HepG2 (cell line): ENCODE results near the gene UGT1A3. TPM values are rescaled to one million over a fixed set of nuclear protein-coding genes. Genes with fewer than 3 reads are reported as not detected.

Source experiments
- ATAC-seq: fragments of 200-7000 bp; cut with Tn5 transposase; 3 replicates; pipeline ENCODE4 v1.9.1; 2020; ENCODE audit warnings: mild to moderate bottlenecking, moderate library complexity
- BruUV-seq: library from RNA; stranded (reverse); fragments of 400-500 nt; replicated peaks from 2 replicates; lab custom pipeline; 2021; lab: Mats Ljungman, UMichigan
- CTCF ChIA-PET: fragments of 300-600 bp; formaldehyde crosslinking; extraction: SDS; loops from one replicate; lab custom pipeline; 2021; ENCODE audit warnings: low total read pairs, inconsistent platforms, low intra/inter-chr PET ratio; lab: Yijun Ruan, JAX
- POLR2A ChIA-PET: fragments of 350-600 bp; sonication (Branson Sonifier 250); formaldehyde crosslinking; loops from one replicate; lab custom pipeline; 2020; ENCODE audit warnings: antibody characterized with exemption, inconsistent platforms; lab: Yijun Ruan, JAX
- DNase-seq: peaks from one replicate; pipeline ENCODE4 v3.0.0-alpha.2; 2015; ENCODE audit warnings: low spot score
- FAIRE-seq: peaks from 3 replicates; lab custom pipeline; 2011; peaks lifted over from hg19 to GRCh38; lab: Jason Lieb, UNC
- H2AFZ ChIP-seq: one replicate; pipeline ENCODE4 v1.6.1; 2011; ENCODE audit warnings: low read length, inconsistent platforms
- H3K27ac ChIP-seq: fragments of 300-600 bp; 3 replicates; pipeline ENCODE4 v1.8.0; 2011; ENCODE audit warnings: mixed run types, mild to moderate bottlenecking, mixed read lengths, low read length, inconsistent platforms; ENCODE audit not compliant: insufficient read depth; ENCODE audit errors: extremely low read length
- H3K27me3 ChIP-seq, 2 experiments: fragments of 200-600 bp in 1 of 2; 2 replicates in 1 of 2; 3 replicates in 1 of 2; pipeline versions ENCODE4 v1.6.0 to v1.8.0; 2011; ENCODE audit warnings: low read length in 2 of 2, mild to moderate bottlenecking in 2 of 2, moderate library complexity in 2 of 2, inconsistent platforms in 1 of 2; ENCODE audit not compliant: insufficient read depth in 2 of 2, control insufficient read depth in 1 of 2
- H3K36me3 ChIP-seq, 2 experiments: fragments of 200-600 bp in 1 of 2; replicated peaks in 1 of 2; 2 replicates in 1 of 2; 3 replicates in 1 of 2; pipeline versions ENCODE4 v1.5.1 to v1.8.0; 2011; ENCODE audit warnings: low read length in 2 of 2, inconsistent platforms in 1 of 2; ENCODE audit not compliant: insufficient read depth in 2 of 2, control insufficient read depth in 1 of 2
- H3K4me1 ChIP-seq: 2 replicates; pipeline ENCODE4 v1.5.1; 2012; ENCODE audit warnings: low read length, inconsistent platforms; ENCODE audit not compliant: insufficient read depth
- H3K4me2 ChIP-seq: 2 replicates; pipeline ENCODE4 v1.6.0; 2011; ENCODE audit warnings: low read depth, low read length, inconsistent platforms
- H3K4me3 ChIP-seq, 3 experiments: fragments of 200-600 bp in 1 of 3; sonication (generic), shearing (Covaris generic) in 1 of 3; replicated peaks in 1 of 3; 2 replicates each; pipeline ENCODE4 v1.5.1; 2011 to 2016; ENCODE audit warnings: low read length in 3 of 3, inconsistent platforms in 2 of 3, low read depth in 2 of 3, mild to moderate bottlenecking in 2 of 3, control low read depth in 1 of 3, mixed read lengths in 1 of 3; ENCODE audit not compliant: insufficient read depth in 1 of 3
- H3K79me2 ChIP-seq: one replicate; pipeline ENCODE4 v1.6.1; 2011; ENCODE audit warnings: low read length, inconsistent platforms; ENCODE audit not compliant: insufficient read depth
- H3K9ac ChIP-seq: 2 replicates; pipeline ENCODE4 v1.6.0; 2011; ENCODE audit warnings: mild to moderate bottlenecking, low read depth, low read length, inconsistent platforms; ENCODE audit not compliant: insufficient read depth
- H3K9me3 ChIP-seq: 2 replicates; pipeline ENCODE4 v1.5.1; 2012; ENCODE audit warnings: mild to moderate bottlenecking, low read length
- H4K20me1 ChIP-seq: 2 replicates; pipeline ENCODE4 v1.6.0; 2011; ENCODE audit warnings: inconsistent platforms, mild to moderate bottlenecking, low read length, moderate library complexity; ENCODE audit not compliant: insufficient read depth
- EZH2 ChIP-seq: conservative IDR thresholded peaks from 2 replicates; pipeline ENCODE4 v1.6.1; 2012; ENCODE audit warnings: mild to moderate bottlenecking, low read depth, low read length, moderate library complexity
- HNRNPH1 ChIP-seq: fragments of 200-400 bp; formaldehyde crosslinking; optimal IDR thresholded peaks from 2 replicates; pipeline ENCODE3; 2017; ENCODE audit warnings: mild to moderate bottlenecking, low read depth, low read length
- ISL2 ChIP-seq: sonication (generic); formaldehyde crosslinking; IDR thresholded peaks from 2 replicates; pipeline ENCODE4 v1.5.0; 2020; ENCODE audit warnings: missing genetic modification reagents
- KLF9 ChIP-seq: IDR thresholded peaks from 2 replicates; pipeline ENCODE4 v1.6.1; 2016; ENCODE audit warnings: low read depth
- MED8 ChIP-seq: sonication (generic); formaldehyde crosslinking; IDR thresholded peaks from 2 replicates; pipeline ENCODE4 v1.8.1; 2023; ENCODE audit warnings: mild to moderate bottlenecking, missing genetic modification reagents; ENCODE audit not compliant: insufficient replicate concordance
- NFE2 ChIP-seq: sonication (generic); formaldehyde crosslinking; IDR thresholded peaks from 2 replicates; pipeline ENCODE4 v1.4.0; 2020; ENCODE audit warnings: missing genetic modification reagents
- PREB ChIP-seq: sonication (generic); formaldehyde crosslinking; IDR thresholded peaks from 2 replicates; pipeline ENCODE4 v1.4.0; 2020; ENCODE audit warnings: missing genetic modification reagents
- TGIF2 ChIP-seq: IDR thresholded peaks from 2 replicates; pipeline ENCODE4 v1.6.1; 2016; ENCODE audit warnings: control low read depth, missing compliant biosample characterization
- ZNF446 ChIP-seq: sonication (generic); formaldehyde crosslinking; IDR thresholded peaks from 2 replicates; pipeline ENCODE4 v1.5.0; 2020; ENCODE audit warnings: mild to moderate bottlenecking, missing genetic modification reagents
- ZNF709 ChIP-seq: sonication (generic); formaldehyde crosslinking; IDR thresholded peaks from 2 replicates; pipeline ENCODE4 v1.5.0; 2020; ENCODE audit warnings: mild to moderate bottlenecking, missing genetic modification reagents
- ZSCAN30 ChIP-seq: sonication (generic); formaldehyde crosslinking; IDR thresholded peaks from 2 replicates; pipeline ENCODE4 v1.5.0; 2020; ENCODE audit warnings: mild to moderate bottlenecking, missing genetic modification reagents
- ZSCAN9 ChIP-seq: IDR thresholded peaks from 2 replicates; pipeline ENCODE4 v1.6.1; 2016; ENCODE audit warnings: borderline replicate concordance
- WGBS: methylation state at CpG from one replicate; pipeline ENCODE4 v1.1.6; 2017; ENCODE audit warnings: low lambda C conversion rate; 5-methylcytosine and 5-hydroxymethylcytosine counted together
- in situ Hi-C: cut with HindIII; loops from 2 replicates; pipeline ENCODE4 v1.10.0; 2017; ENCODE audit warnings: low pct_unique_long_range_greater_than_20kb; ENCODE audit not compliant: extremely low pct_ligation_motif_present
- intact Hi-C: fragments of 100-400 bp; cut with micrococcal nuclease; formaldehyde crosslinking; loops from one replicate; pipeline ENCODE4 v1.10.0; 2022; ENCODE audit not compliant: unreplicated experiment
- polyA plus RNA-seq, 8 experiments: library from polyadenylated mRNA; depleted of rRNA in 3 of 8; stranded (reverse) in 7 of 8; unstranded in 1 of 8; fragments of >200 nt; fragmentation: Illumina TruSeq in 4 of 8; extraction: Trizol in 4 of 8; gene quantifications; 2 replicates each; pipeline versions ENCODE4 v1.2.1 to v1.2.3, GENCODE V29; 2011 to 2016; ENCODE audit warnings: low read depth in 4 of 8, missing spikeins in 1 of 8, mixed read lengths in 1 of 8; ENCODE audit not compliant: insufficient read depth in 1 of 8
- total RNA-seq, 5 experiments: library from RNA; depleted of rRNA; stranded (reverse); fragments of >200 nt; fragmentation: Illumina TruSeq; extraction: Trizol; gene quantifications; 2 replicates each; pipeline ENCODE4 v1.2.3, GENCODE V29; 2016; ENCODE audit warnings: low read depth in 1 of 5

UGT1A3 gene
- total and polyA plus RNA-seq, 2 of the 13 experiments (the other 11 are each of a cell fraction or from before 2014, with no cell fraction given) = not detected

- Histone ChIP-seq H3K27me3 (peaks cover 8 to 34% of the 10 kb centered on the region in 2 experiments), H3K9me3 (no peaks in the 10 kb centered on the region), H2AFZ (no peak overlapping the region)
- 53% methylated on average over 11 of the region's 18 CpGs for WGBS
- no peak for TF ChIP-seq TGIF2 (CRISPR knock-in tag)
- no peak for TF ChIP-seq ZNF709
- TF ChIP-seq HNRNPH1 = no peak
- no peak for TF ChIP-seq ISL2 (CRISPR knock-in tag)
- no peak for TF ChIP-seq PREB (CRISPR knock-in tag)
- no peak for TF ChIP-seq MED8 (CRISPR knock-in tag)
- no peak for TF ChIP-seq ZNF446 (CRISPR knock-in tag)
- TF ChIP-seq NFE2 (CRISPR knock-in tag) = no peak
- no peak for TF ChIP-seq ZSCAN9 (CRISPR knock-in tag)
- TF ChIP-seq KLF9 (CRISPR knock-in tag) = no peak
- no peak for TF ChIP-seq EZH2
- no peak for TF ChIP-seq ZSCAN30 (CRISPR knock-in tag)
- TF ChIP-seq, all 625 proteins: peak for 0
- Histone ChIP-seq H3K4me1 (peaks cover 23% of the 10 kb centered on the region), H3K4me2 (no peak overlapping the region), H3K36me3 (no peaks in the 10 kb centered on the region), H3K27ac (no peak overlapping the region), H4K20me1 (no peaks in the 10 kb centered on the region), H3K79me2 (no peaks in the 10 kb centered on the region), H3K4me3 (no peak overlapping the region), H3K9ac (no peak overlapping the region)
- CTCF ChIA-PET = no interaction called here
- no peak for FAIRE-seq
- ATAC-seq = no peak
- POLR2A ChIA-PET = no interaction called here
- no TSS peak for BruUV-seq
- DNase-seq = no peak
- intact Hi-C loops = no loop called here
- in situ Hi-C loops = no loop called here
These were observed 91.3 kb downstream of the UGT1A3 start for GRCh38 chr2:233819884-233820773.
